CD4-positive, alpha-beta memory T cell (primary cell): ENCODE measurements around the gene GBP7. TPM values are rescaled to one million over a fixed set of nuclear protein-coding genes. Genes with fewer than 3 reads are reported as not detected.

Experiments used
- CTCF ChIA-PET: fragments of 350-600 bp; sonication (Branson Sonifier 250); formaldehyde crosslinking; loops from one replicate; lab custom pipeline; 2021; ENCODE audit warnings: inconsistent platforms; ENCODE audit not compliant: partially characterized antibody; lab: Charles Lee
- POLR2A ChIA-PET: fragments of 350-600 bp; sonication (Branson Sonifier 250); formaldehyde crosslinking; loops from one replicate; lab custom pipeline; 2021; ENCODE audit not compliant: partially characterized antibody; lab: Charles Lee
- DNase-seq, 5 donors: peaks; one replicate each; pipeline versions ENCODE4 v3.0.0 to v3.0.0-alpha.2; 2020 to 2022; ENCODE audit warnings: mixed read lengths in 1 of 5
- H3K27ac ChIP-seq: one replicate; pipeline ENCODE4 v1.7.0; 2013; ENCODE audit warnings: low read depth, low read length
- H3K27me3 ChIP-seq: 2 replicates; pipeline ENCODE4 v1.7.0; 2013; ENCODE audit warnings: mild to moderate bottlenecking, low read length, moderate library complexity; ENCODE audit not compliant: insufficient read depth
- H3K36me3 ChIP-seq: 2 replicates; pipeline ENCODE4 v1.7.0; 2013; ENCODE audit warnings: mild to moderate bottlenecking, low read length, moderate library complexity; ENCODE audit not compliant: insufficient read depth
- H3K4me1 ChIP-seq: 2 replicates; pipeline ENCODE4 v1.7.0; 2013; ENCODE audit warnings: mild to moderate bottlenecking, low read length, moderate library complexity; ENCODE audit not compliant: insufficient read depth
- H3K4me3 ChIP-seq, 2 donors: one replicate each; pipeline ENCODE4 v1.7.0; 2013; ENCODE audit warnings: low read length in 2 of 2, mild to moderate bottlenecking in 1 of 2
- H3K9me3 ChIP-seq, 2 donors: one replicate each; pipeline ENCODE4 v1.7.0; 2013; ENCODE audit warnings: low read length in 2 of 2, control low read depth in 1 of 2; ENCODE audit not compliant: control insufficient read depth in 1 of 2
- H3K27ac Mint-ChIP-seq, 7 donors: one replicate each; pipeline ENCODE4 v1.8.0; 2020 to 2021; ENCODE audit warnings: mixed read lengths in 7 of 7, mild to moderate bottlenecking in 6 of 7, inconsistent platforms in 3 of 7, moderate library complexity in 3 of 7
- H3K27me3 Mint-ChIP-seq, 2 donors: one replicate each; pipeline ENCODE4 v1.8.0; 2020 to 2021; ENCODE audit warnings: mixed read lengths in 2 of 2
- H3K36me3 Mint-ChIP-seq, 2 donors: one replicate each; pipeline ENCODE4 v1.8.0; 2020 to 2021; ENCODE audit warnings: mixed read lengths in 2 of 2, inconsistent platforms in 1 of 2, mild to moderate bottlenecking in 1 of 2
- H3K4me1 Mint-ChIP-seq, 4 donors: one replicate each; pipeline ENCODE4 v1.8.0; 2020 to 2021; ENCODE audit warnings: mixed read lengths in 4 of 4, mild to moderate bottlenecking in 1 of 4
- H3K4me3 Mint-ChIP-seq, 8 donors: one replicate each; pipeline ENCODE4 v1.8.0; 2020 to 2021; ENCODE audit warnings: mixed read lengths in 8 of 8, mild to moderate bottlenecking in 7 of 8, moderate library complexity in 6 of 8, inconsistent platforms in 3 of 8
- H3K9me3 Mint-ChIP-seq, 8 donors: one replicate each; pipeline ENCODE4 v1.8.0; 2020 to 2021; ENCODE audit warnings: mixed read lengths in 8 of 8, mild to moderate bottlenecking in 5 of 8, inconsistent platforms in 3 of 8, moderate library complexity in 1 of 8
- intact Hi-C: fragments of 100-400 bp; cut with micrococcal nuclease; formaldehyde crosslinking; loops from one replicate; pipeline ENCODE4 v1.15.1; 2023
- polyA plus RNA-seq, 2 donors: library from polyadenylated mRNA; unstranded; fragments of 300-500 nt; fragmentation: Illumina TruSeq; gene quantifications; one replicate each; pipeline ENCODE4 v1.2.3, GENCODE V29; 2021
- total RNA-seq, 2 experiments: library from RNA; stranded (reverse); gene quantifications; one replicate each; pipeline ENCODE4 v1.2.3, GENCODE V29; 2021

GBP7 gene
- total and polyA plus RNA-seq, 4 experiments from 2014 or later: 0.17 TPM; not detected in 2

DNA sequence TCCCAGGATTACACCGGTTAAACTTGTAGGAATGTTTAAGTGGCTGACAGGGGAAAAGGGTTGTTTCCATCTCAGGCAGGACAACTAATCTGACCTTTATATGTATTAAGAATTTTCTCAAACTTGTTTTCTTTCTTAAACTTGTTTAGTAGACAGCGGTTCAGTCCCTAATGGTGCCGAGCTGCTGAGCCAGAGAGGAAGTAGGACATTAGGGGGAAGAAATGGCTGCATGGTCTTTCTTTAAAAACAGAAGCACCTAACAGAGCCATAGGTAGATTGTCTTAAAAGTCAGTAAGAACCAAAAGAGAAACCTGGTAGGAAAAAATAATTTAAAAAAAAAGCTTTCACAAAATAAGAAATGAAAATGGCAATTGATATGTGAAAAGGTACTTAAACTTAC, 19.7 kb upstream of the GBP7 start:
- Histone ChIP-seq H3K4me1 (peaks cover 58% of the 10 kb centered on the region), H3K36me3 (peaks cover 32% of the 10 kb centered on the region), H3K9me3 (no peaks in the 10 kb centered on the region), H3K27me3 (no peaks in the 10 kb centered on the region), H3K27ac (no peak overlapping the region), H3K4me3 (no peak overlapping the region)
- Mint-ChIP-seq H3K4me3 (peak overlapping the region; percentile 33 to 79 (median 72)), H3K27me3 (no peaks in the 10 kb centered on the region), H3K4me1 (peaks cover 45 to 81% (median 60%) of the 10 kb centered on the region in 4 donors), H3K27ac (peak overlapping the region; percentile 33 to 94 (median 80)), H3K9me3 (no peaks in the 10 kb centered on the region), H3K36me3 (peaks cover 53 to 81% of the 10 kb centered on the region in 2 donors)
- CTCF ChIA-PET: interaction anchor here (1.7 kb wide), 1 partner anchor 163 kb away, joined by 3 read pairs; no protein-coding TSS in a partner anchor
- no peak for DNase-seq
- intact Hi-C loops: loop anchor here (5.0 kb wide), 2 partner anchors 62 to 133 kb away; no protein-coding TSS in a partner anchor
- POLR2A ChIA-PET: interaction anchor here (0.6 to 1.9 kb wide), 2 partner anchors 69 to 132 kb away, joined by 3 to 6 read pairs; partner anchors contain the start of gene GBP2

DNA sequence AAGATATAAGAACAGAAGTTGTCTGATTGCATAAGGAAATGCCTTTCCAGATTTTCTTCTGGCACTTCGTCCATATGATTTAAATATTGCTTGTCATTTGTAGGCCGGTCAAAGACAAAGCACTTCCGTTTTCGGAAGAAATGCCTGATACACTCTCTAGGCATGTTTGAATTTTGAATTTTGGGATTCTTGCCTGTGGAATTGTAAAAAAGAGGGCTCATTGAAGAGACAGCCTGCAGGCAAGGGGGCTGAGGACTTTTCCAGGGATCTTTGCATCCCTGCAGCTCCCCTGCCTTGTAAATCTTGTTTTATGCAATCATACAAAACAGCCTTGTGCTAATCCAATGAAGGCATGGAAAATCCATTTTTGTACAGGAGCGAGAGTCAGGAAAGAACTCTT, 15.5 kb upstream of the GBP7 start:
- Histone ChIP-seq H3K4me1 (peaks cover 46% of the 10 kb centered on the region), H3K36me3 (peaks cover 61% of the 10 kb centered on the region), H3K9me3 (no peaks in the 10 kb centered on the region), H3K4me3 (no peak overlapping the region), H3K27me3 (no peaks in the 10 kb centered on the region), H3K27ac (no peak overlapping the region)
- Mint-ChIP-seq H3K36me3 (peaks cover 84 to 95% of the 10 kb centered on the region in 2 donors), H3K4me3 (no peak overlapping the region), H3K27me3 (no peaks in the 10 kb centered on the region), H3K27ac (peak overlapping the region in 3 of 7 donors; percentile 7 to 58 (median 12)), H3K4me1 (peaks cover 40 to 64% (median 45%) of the 10 kb centered on the region in 4 donors), H3K9me3 (no peaks in the 10 kb centered on the region)
- ChIA-PET CTCF (no interaction called here), POLR2A (no interaction called here)
- no peak for DNase-seq
- intact Hi-C loops: no loop called here

DNA sequence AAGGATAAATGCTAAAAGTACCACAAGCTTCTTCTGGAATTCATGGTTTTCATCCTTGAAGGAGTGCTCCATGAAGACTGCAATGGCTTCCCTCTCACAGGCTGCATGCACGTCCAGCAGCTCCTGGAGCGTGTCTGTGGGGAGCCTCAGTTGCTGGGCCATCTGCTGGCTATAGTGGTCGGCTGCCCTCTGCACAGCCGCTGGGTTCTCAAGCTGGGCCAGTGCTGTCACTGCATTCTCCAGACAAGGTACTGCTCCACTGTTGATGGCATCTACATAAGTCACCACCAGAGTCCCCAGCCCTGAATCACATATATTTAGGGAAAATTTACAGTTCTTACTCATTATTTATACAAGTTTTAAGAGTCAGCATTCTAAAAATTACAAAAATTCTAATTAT, 14.2 kb upstream of the GBP7 start:
- H3K4me1 Mint-ChIP-seq: peaks cover 27 to 51% (median 32%) of the 10 kb centered on the region in 4 donors
- H3K27ac ChIP-seq: no peak overlapping the region
- H3K27me3 Mint-ChIP-seq: no peaks in the 10 kb centered on the region
- H3K4me3 Mint-ChIP-seq: no peak overlapping the region
- ChIA-PET CTCF (interaction anchor here (0.6 to 2.1 kb wide), 2 partner anchors 168 to 206 kb away, joined by 3 to 8 read pairs; no protein-coding TSS in a partner anchor), POLR2A (interaction anchor here (1.1 kb wide), 1 partner anchor 9 kb away, joined by 3 read pairs; no protein-coding TSS in a partner anchor)
- no peaks in the 10 kb centered on the region for H3K9me3 ChIP-seq
- H3K4me3 ChIP-seq: no peak overlapping the region
- peaks cover 87 to 96% of the 10 kb centered on the region in 2 donors for H3K36me3 Mint-ChIP-seq
- peaks cover 74% of the 10 kb centered on the region for H3K36me3 ChIP-seq
- no peaks in the 10 kb centered on the region for H3K27me3 ChIP-seq
- no peak for DNase-seq
- H3K27ac Mint-ChIP-seq: peak overlapping the region in 4 of 7 donors; percentile 41 to 70 (median 66)
- H3K9me3 Mint-ChIP-seq: no peaks in the 10 kb centered on the region
- H3K4me1 ChIP-seq: peaks cover 34% of the 10 kb centered on the region
- intact Hi-C loops: no loop called here

DNA sequence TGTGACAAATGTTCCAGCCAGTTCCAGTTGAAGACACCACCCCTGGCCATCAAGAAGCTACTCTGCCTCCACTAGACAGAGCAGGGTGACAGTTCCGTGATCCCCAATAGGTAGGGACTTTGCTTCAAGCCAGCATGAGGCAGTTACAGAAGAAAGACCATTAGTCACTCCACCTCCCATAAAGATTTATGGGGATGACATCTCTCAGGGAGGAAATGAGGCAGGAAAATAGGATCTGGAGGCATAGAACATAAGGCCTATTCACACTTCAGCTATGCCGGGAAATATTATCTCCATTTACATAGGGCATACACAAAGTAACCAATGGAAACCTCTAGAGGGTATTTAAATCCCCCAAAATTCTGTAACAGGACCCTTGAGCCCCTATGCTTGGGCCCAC, 3.5 kb upstream of the GBP7 start:
- H3K27ac ChIP-seq: no peak overlapping the region
- peaks cover 13% of the 10 kb centered on the region for H3K36me3 ChIP-seq
- Mint-ChIP-seq H3K4me3 (no peak overlapping the region), H3K36me3 (peaks cover 30 to 32% of the 10 kb centered on the region in 2 donors), H3K4me1 (peaks cover 0 to 4% (median 2%) of the 10 kb centered on the region in 4 donors), H3K27ac (no peak overlapping the region), H3K27me3 (no peaks in the 10 kb centered on the region), H3K9me3 (peaks cover 0 to 10% (median under 1%) of the 10 kb centered on the region in 8 donors)
- H3K9me3 ChIP-seq: no peaks in the 10 kb centered on the region
- no peaks in the 10 kb centered on the region for H3K4me1 ChIP-seq
- POLR2A ChIA-PET: no interaction called here
- H3K27me3 ChIP-seq: no peaks in the 10 kb centered on the region
- CTCF ChIA-PET: interaction anchor here (0.8 kb wide), 1 partner anchor 179 kb away, joined by 3 read pairs; no protein-coding TSS in a partner anchor
- no peak for DNase-seq
- no peak overlapping the region for H3K4me3 ChIP-seq
- intact Hi-C loops: no loop called here

DNA sequence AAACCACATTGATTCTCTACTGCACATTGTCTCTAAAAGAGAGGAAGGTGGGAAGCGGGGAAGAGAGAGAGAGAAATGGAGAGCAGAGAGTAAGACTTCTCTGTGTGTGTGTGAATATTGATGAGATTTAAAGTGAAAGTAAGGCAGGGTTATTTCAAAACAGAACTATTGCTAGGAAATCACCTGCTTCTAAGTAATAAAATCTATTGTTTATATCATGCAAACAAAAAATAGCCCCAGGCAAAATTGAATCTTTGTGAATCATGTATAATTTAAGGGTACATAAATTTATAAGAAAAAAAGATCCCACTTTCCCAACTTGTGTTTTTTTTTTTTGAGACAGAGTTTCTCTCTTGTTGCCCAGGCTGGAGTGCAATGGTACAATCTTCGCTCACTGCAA, 1.2 kb upstream of the GBP7 start:
- ChIA-PET CTCF (no interaction called here), POLR2A (no interaction called here)

DNA sequence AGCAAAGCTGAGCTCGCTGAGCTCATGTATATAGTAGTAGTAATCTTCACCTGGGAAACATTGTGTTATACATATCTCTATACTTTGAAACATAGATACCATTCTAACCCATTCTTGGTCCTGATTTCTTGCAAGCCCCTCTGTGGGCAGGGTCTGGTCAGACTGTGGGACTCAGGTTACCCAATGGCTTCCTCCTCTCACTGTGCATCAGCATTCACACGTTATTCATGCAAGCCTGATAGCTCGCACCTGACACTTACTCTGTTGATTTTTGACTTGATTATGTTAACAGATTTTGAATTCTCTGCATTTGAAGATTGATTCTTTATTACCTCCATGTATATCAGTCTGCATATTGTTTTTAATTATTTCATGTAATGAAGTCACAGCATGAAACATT, 1.3 kb downstream of the GBP7 start:
- Mint-ChIP-seq H3K9me3 (peaks cover 0 to 2% (median 0%) of the 10 kb centered on the region in 8 donors), H3K4me1 (peaks cover 0 to 4% (median 2%) of the 10 kb centered on the region in 4 donors), H3K36me3 (no peaks in the 10 kb centered on the region), H3K4me3 (no peak overlapping the region), H3K27me3 (no peaks in the 10 kb centered on the region), H3K27ac (peak overlapping the region in 1 of 7 donors; percentile 11)
- ChIA-PET CTCF (no interaction called here), POLR2A (no interaction called here)
- Histone ChIP-seq H3K9me3 (no peaks in the 10 kb centered on the region), H3K4me1 (no peaks in the 10 kb centered on the region), H3K4me3 (no peak overlapping the region), H3K36me3 (no peaks in the 10 kb centered on the region), H3K27me3 (no peaks in the 10 kb centered on the region), H3K27ac (no peak overlapping the region)
- intact Hi-C loops: no loop called here
- no peak for DNase-seq

More for the DNA sequence above, 1.2 kb upstream of the GBP7 start:
- no peak for DNase-seq
- intact Hi-C loops: no loop called here
- Histone ChIP-seq H3K27me3 (no peaks in the 10 kb centered on the region), H3K4me3 (no peak overlapping the region), H3K9me3 (no peaks in the 10 kb centered on the region), H3K36me3 (no peaks in the 10 kb centered on the region), H3K4me1 (no peaks in the 10 kb centered on the region), H3K27ac (no peak overlapping the region)
- Mint-ChIP-seq H3K4me3 (no peak overlapping the region), H3K27ac (peak overlapping the region in 1 of 7 donors; percentile 3), H3K36me3 (peaks cover 8 to 9% of the 10 kb centered on the region in 2 donors), H3K9me3 (peaks cover 0 to 2% (median 0%) of the 10 kb centered on the region in 8 donors), H3K4me1 (peaks cover 0 to 4% (median 2%) of the 10 kb centered on the region in 4 donors), H3K27me3 (no peaks in the 10 kb centered on the region)

DNA sequence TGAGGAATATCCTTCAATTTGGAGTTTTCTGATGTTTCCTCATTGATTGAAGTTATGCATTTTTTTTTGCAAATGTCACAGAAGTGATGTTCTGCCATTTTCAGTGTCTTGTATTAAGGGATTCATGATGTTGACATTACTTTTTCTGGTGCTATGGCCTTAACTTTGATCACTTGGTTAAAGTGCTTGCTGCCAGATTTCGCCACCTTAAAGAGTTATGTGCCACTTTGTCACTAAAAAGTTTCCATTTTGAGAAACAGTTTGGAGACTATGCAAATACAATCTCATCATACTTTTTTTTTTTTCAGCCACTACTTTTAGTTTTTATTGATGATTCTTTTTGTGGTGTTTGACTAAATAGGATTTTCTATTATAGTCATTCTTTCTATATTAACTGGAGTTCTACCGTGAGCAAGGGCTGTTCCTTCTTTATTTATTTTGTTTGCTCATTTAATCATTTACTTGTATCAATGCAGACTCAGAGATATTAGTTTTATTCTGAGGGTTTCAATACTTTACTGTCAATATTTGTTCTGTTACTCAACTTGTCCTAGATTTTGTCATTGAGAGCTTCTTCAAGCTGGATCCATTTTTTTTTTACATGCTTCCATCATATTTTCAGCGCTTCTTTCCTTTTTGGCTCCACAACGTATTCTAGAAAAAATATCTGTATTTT, 3.2 kb downstream of the GBP7 start:
- no peak overlapping the region for H3K4me3 Mint-ChIP-seq
- no peak overlapping the region for H3K27ac Mint-ChIP-seq
- Histone ChIP-seq H3K4me3 (no peak overlapping the region), H3K27me3 (no peaks in the 10 kb centered on the region), H3K36me3 (no peaks in the 10 kb centered on the region), H3K27ac (no peak overlapping the region), H3K4me1 (no peaks in the 10 kb centered on the region), H3K9me3 (no peaks in the 10 kb centered on the region)
- DNase-seq: no peak
- H3K36me3 Mint-ChIP-seq: no peaks in the 10 kb centered on the region
- H3K9me3 Mint-ChIP-seq: peaks cover 0 to 2% (median 0%) of the 10 kb centered on the region in 8 donors
- no peaks in the 10 kb centered on the region for H3K27me3 Mint-ChIP-seq
- ChIA-PET POLR2A (no interaction called here), CTCF (interaction anchor here (1.0 kb wide), 1 partner anchor 186 kb away, joined by 3 read pairs; no protein-coding TSS in a partner anchor)
- intact Hi-C loops: no loop called here
- peaks cover 0 to 4% (median 2%) of the 10 kb centered on the region in 4 donors for H3K4me1 Mint-ChIP-seq
